Measurements from ENCODE around the gene PRKCE. TPM values are rescaled to one million over a fixed set of nuclear protein-coding genes. Genes with fewer than 3 reads are reported as not detected.

Gene PRKCE
- total RNA-seq, 4 donors from 2014 or later: 5.9 to 21.2 (median 18.5) TPM

DNA sequence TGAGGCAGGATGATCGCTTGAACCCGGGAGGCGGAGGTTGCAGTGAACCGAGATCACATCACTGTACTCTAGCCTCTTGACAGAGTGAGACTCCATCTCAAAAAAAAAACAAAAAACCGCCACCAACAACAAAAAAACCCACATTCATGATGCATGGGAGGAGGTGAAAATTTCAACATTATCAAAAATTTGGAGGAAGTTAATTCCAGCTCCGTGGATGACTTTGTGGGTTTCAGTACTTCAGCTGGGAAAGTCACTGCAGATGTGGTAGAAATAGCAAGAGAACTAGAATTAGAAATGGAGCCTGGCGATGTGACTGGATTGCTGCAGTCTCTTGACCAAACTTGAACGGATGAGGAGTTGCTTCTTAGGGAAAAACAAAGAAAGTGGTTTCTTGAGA lies 74.3 kb downstream of the PRKCE start:
- no peak for ATAC-seq
- H3K27ac ChIP-seq: no peak overlapping the region
- TF ChIP-seq POLR2A (IDR thresholded peaks at IDR 0.05): no peak
- TF ChIP-seq POLR2AphosphoS5 (IDR thresholded peaks at IDR 0.05): no peak
- TF ChIP-seq, protein P1, sequence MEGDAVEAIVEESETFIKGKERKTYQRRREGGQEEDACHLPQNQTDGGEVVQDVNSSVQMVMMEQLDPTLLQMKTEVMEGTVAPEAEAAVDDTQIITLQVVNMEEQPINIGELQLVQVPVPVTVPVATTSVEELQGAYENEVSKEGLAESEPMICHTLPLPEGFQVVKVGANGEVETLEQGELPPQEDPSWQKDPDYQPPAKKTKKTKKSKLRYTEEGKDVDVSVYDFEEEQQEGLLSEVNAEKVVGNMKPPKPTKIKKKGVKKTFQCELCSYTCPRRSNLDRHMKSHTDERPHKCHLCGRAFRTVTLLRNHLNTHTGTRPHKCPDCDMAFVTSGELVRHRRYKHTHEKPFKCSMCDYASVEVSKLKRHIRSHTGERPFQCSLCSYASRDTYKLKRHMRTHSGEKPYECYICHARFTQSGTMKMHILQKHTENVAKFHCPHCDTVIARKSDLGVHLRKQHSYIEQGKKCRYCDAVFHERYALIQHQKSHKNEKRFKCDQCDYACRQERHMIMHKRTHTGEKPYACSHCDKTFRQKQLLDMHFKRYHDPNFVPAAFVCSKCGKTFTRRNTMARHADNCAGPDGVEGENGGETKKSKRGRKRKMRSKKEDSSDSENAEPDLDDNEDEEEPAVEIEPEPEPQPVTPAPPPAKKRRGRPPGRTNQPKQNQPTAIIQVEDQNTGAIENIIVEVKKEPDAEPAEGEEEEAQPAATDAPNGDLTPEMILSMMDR (IDR thresholded peaks at IDR 0.05): no peak
- TF ChIP-seq EP300 (IDR thresholded peaks at IDR 0.05): no peak
- WGBS, 2 donors (ENCODE audit: low coverage in 1 of 2): 89 to 96% methylated on average over 6 to 7 of the region's 8 CpGs
- peaks cover 0 to 33% (median 3%) of the 10 kb centered on the region in 3 donors for H3K4me1 ChIP-seq
- no peak overlapping the region for H3K4me3 ChIP-seq
- H3K36me3 ChIP-seq: no peaks in the 10 kb centered on the region
- H3K9me3 ChIP-seq: no peaks in the 10 kb centered on the region
- no peaks in the 10 kb centered on the region for H3K27me3 ChIP-seq

DNA sequence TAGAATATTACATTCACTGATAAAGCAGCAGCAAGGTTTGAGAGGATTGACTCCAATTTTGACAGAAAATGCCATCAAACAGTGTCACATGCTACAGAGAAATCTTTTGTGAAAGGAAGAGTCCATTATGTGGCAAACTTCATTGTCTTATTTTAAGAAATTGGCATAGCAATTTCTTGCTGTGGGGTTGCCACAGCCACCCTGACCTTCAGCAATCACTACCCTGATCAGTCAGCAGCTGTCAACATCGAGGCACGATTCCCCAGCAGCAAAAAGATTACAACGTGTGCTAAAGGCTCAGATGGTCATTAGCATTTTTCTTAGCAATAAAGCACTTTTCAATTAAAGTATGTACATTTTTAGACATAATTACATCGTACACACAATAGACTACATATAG lies 74.7 kb downstream of the PRKCE start:
- Histone ChIP-seq H3K36me3 (no peaks in the 10 kb centered on the region), H3K4me1 (peaks cover 0 to 28% (median 3%) of the 10 kb centered on the region in 3 donors), H3K4me3 (no peak overlapping the region), H3K27me3 (no peaks in the 10 kb centered on the region), H3K9me3 (no peaks in the 10 kb centered on the region), H3K27ac (no peak overlapping the region)
- ATAC-seq: no peak
- TF ChIP-seq EP300 (IDR thresholded peaks at IDR 0.05): no peak
- no peak for TF ChIP-seq POLR2A (IDR thresholded peaks at IDR 0.05)
- TF ChIP-seq POLR2AphosphoS5 (IDR thresholded peaks at IDR 0.05): no peak
- TF ChIP-seq, protein P1 (IDR thresholded peaks at IDR 0.05): no peak
- 68 to 76% methylated on average over 4 of the region's 4 CpGs for WGBS, 2 donors (ENCODE audit: low coverage in 1 of 2)

DNA sequence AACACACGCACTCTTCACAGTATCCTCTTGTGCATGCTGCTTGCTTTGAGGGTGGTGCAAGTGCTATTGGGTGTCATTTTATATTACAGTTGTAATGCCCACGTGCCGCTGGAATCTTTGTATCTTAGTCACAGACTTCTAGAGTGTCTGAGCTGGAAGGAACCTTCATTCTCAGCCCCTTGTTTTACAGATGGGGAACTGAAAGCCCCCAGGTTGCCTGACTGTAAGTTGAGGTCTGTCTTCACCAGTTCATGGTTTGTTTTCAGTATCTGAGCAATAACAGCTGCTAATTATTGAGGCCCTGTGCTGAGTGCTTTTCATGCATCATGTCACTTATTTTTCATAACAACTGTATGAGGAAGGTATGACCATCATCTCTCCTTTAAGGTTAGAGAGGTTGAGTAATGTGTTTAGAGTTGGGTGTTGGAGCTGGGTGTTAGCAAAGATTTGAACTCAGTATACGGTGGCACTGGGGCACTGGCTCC lies 77.0 kb downstream of the PRKCE start:
- ATAC-seq: no peak
- Histone ChIP-seq H3K27ac (no peak overlapping the region), H3K9me3 (no peaks in the 10 kb centered on the region), H3K27me3 (no peaks in the 10 kb centered on the region), H3K4me1 (peaks cover 0 to 19% (median 2%) of the 10 kb centered on the region in 3 donors), H3K4me3 (no peak overlapping the region), H3K36me3 (no peaks in the 10 kb centered on the region)
- TF ChIP-seq POLR2AphosphoS5 (IDR thresholded peaks at IDR 0.05) (no peak), EP300 (IDR thresholded peaks at IDR 0.05) (no peak), POLR2A (IDR thresholded peaks at IDR 0.05) (no peak)
- TF ChIP-seq, protein P1 (IDR thresholded peaks at IDR 0.05): no peak
- 90 to 100% methylated on average over 1 to 3 of the region's 4 CpGs for WGBS, 2 donors (ENCODE audit: low coverage in 1 of 2)

DNA sequence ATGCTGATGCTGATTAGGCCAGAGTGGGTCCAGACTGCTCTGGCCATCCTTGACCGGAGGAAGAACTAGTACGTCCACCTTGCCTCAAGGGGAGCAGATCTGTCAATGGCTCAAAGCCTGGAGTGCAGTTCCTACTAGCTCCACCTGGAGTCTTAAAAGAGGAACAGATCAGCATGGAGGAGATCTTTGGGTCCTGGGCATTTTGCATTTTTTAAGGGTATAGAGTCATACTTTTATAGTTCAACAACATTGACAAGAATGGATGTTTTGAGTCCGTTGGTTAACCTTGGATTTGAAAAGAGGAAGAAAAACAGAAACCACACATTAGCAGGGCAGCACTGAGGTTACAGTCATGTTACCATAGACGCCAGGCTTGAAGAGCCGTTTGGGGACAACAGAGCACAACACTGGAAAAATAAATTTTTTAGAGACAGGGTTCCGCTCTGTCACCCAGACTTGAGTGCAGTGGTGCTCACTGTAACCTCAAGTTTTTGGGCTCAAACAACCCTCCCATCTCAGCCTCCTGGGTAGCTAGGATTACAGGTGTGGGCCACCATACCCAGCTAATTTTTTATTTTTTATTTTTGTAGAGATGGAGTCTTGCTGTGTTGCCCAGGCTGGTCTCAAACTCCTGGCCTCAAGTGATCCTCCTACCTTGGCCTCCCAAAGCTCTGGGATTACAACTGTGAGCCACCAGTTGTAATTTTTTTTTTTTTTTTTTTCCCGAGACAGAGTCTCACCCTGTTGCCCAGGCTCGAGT lies 78.5 kb downstream of the PRKCE start:
- H3K4me1 ChIP-seq: peaks cover 0 to 5% (median 0%) of the 10 kb centered on the region in 3 donors
- whole genome bisulfite sequencing, 2 donors (ENCODE audit: low coverage in 1 of 2): 88 to 95% methylated on average over 4 to 7 of the region's 8 CpGs

More for the DNA sequence above, 78.5 kb downstream of the PRKCE start:
- Histone ChIP-seq H3K27me3 (no peaks in the 10 kb centered on the region), H3K27ac (no peak overlapping the region), H3K9me3 (no peaks in the 10 kb centered on the region), H3K36me3 (no peaks in the 10 kb centered on the region), H3K4me3 (no peak overlapping the region)
- no peak for TF ChIP-seq POLR2A (IDR thresholded peaks at IDR 0.05)
- TF ChIP-seq, protein P1 (IDR thresholded peaks at IDR 0.05): no peak
- no peak for ATAC-seq
